SK-N-MC (cell line): ENCODE measurements around the gene PLXNB3.

Experiments used
- EZH2 ChIP-seq: fragments of 200-600 bp; sonication (generic); IDR thresholded peaks from one replicate; pipeline ENCODE4 v1.6.1; 2017; ENCODE audit warnings: antibody characterized with exemption
- FOXP2 ChIP-seq: optimal IDR thresholded peaks from 2 replicates; pipeline ENCODE3; 2011; ENCODE audit warnings: mild to moderate bottlenecking, moderate library complexity; ENCODE audit not compliant: insufficient read depth; ENCODE audit errors: extremely low read length, control extremely low read depth
- POLR2AphosphoS5 ChIP-seq: IDR thresholded peaks from 2 replicates; pipeline ENCODE4 v1.6.1; 2012; ENCODE audit warnings: mild to moderate bottlenecking, low read depth, low read length, borderline replicate concordance

DNA sequence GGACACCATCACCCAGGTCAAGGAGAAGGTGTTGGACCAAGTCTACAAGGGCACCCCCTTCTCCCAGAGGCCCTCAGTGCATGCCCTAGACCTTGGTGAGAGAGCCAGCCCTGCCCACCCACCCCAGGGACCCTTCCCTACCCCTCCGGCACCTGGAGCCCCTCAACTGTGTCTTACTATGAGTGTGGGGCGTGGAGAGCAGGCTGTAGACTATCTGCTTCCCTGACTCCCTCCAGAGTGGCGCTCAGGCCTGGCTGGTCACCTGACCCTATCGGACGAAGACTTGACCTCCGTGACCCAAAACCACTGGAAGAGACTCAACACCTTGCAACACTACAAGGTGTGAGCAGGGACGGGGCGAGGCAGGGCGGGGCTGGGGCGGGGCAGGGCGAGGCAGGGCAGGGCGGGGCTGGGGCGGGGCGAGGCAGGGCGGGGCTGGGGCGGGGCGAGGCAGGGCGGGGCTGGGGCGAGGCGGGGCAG is 12.1 kb downstream of the PLXNB3 start:
- TF ChIP-seq POLR2AphosphoS5 (no peak), EZH2 (no peak), FOXP2 (no peak)
